SK-N-SH treated with all-trans-retinoic acid at 6 μM for 48 hours (cell line): Measurements from ENCODE around the gene KPNA1.

Source experiments
- ATAC-seq: fragments of 200-7000 bp; cut with Tn5 transposase; 3 replicates; pipeline ENCODE4 v1.9.1; 2020; ENCODE audit warnings: mild to moderate bottlenecking, moderate library complexity
- ARNTL ChIP-seq: fragments of 450-650 bp; formaldehyde crosslinking; IDR thresholded peaks from 2 replicates; pipeline ENCODE4 v1.5.0; 2020; ENCODE audit warnings: low read depth, mild to moderate bottlenecking, moderate library complexity, borderline replicate concordance
- BACH2 ChIP-seq: fragments of 250-450 bp; sonication (Bioruptor Pico); IDR thresholded peaks from 2 replicates; pipeline ENCODE4 v1.9.0; 2021; ENCODE audit warnings: mild to moderate bottlenecking, borderline replicate concordance
- CSDC2 ChIP-seq: fragments of 250-450 bp; sonication (Bioruptor Pico); IDR thresholded peaks from 2 replicates; pipeline ENCODE4 v1.5.0; 2020; ENCODE audit warnings: mild to moderate bottlenecking, moderate library complexity
- ESRRG ChIP-seq: fragments of 250-450 bp; sonication (Bioruptor Pico); IDR thresholded peaks from 2 replicates; pipeline ENCODE4 v1.6.1; 2021; ENCODE audit warnings: mild to moderate bottlenecking
- GLIS3 ChIP-seq: fragments of 250-450 bp; sonication (Bioruptor Pico); IDR thresholded peaks from 2 replicates; pipeline ENCODE4 v1.5.0; 2020; ENCODE audit warnings: mild to moderate bottlenecking, moderate library complexity
- ISL1 ChIP-seq: fragments of 250-450 bp; sonication (Bioruptor Pico); IDR thresholded peaks from 2 replicates; pipeline ENCODE4 v2.1.2; 2022; ENCODE audit warnings: mild to moderate bottlenecking, moderate library complexity
- OSR1 ChIP-seq: fragments of 250-450 bp; sonication (Bioruptor Pico); IDR thresholded peaks from 2 replicates; pipeline ENCODE4 v1.8.0; 2022; ENCODE audit warnings: moderate library complexity, mild to moderate bottlenecking, inconsistent platforms
- PPARA ChIP-seq: fragments of 250-450 bp; sonication (Bioruptor Pico); IDR thresholded peaks from 2 replicates; pipeline ENCODE4 v1.5.0; 2020; ENCODE audit warnings: mild to moderate bottlenecking, borderline replicate concordance
- RARB ChIP-seq: fragments of 250-450 bp; sonication (Bioruptor Pico); IDR thresholded peaks from 2 replicates; pipeline ENCODE4 v1.8.0; 2021; ENCODE audit warnings: mild to moderate bottlenecking, moderate library complexity
- SNAI2 ChIP-seq: fragments of 250-450 bp; sonication (Bioruptor Pico); IDR thresholded peaks from 2 replicates; pipeline ENCODE4 v1.5.0; 2020; ENCODE audit warnings: mild to moderate bottlenecking, moderate library complexity
- TCF4 ChIP-seq: fragments of 250-450 bp; sonication (Bioruptor Pico); IDR thresholded peaks from 2 replicates; pipeline ENCODE4 v1.8.0; 2021; ENCODE audit warnings: mild to moderate bottlenecking, moderate library complexity, borderline replicate concordance
- TOX ChIP-seq: fragments of 250-450 bp; sonication (Bioruptor Pico); IDR thresholded peaks from 2 replicates; pipeline ENCODE4 v1.8.0; 2021; ENCODE audit warnings: mild to moderate bottlenecking, moderate library complexity, borderline replicate concordance
- ZC3H10 ChIP-seq: fragments of 250-450 bp; sonication (Bioruptor Pico); IDR thresholded peaks from 2 replicates; pipeline ENCODE4 v1.5.1; 2021; ENCODE audit warnings: mild to moderate bottlenecking, moderate library complexity
- ZFP3 ChIP-seq: fragments of 250-450 bp; sonication (Bioruptor Pico); IDR thresholded peaks from 2 replicates; pipeline ENCODE4 v1.5.0; 2020; ENCODE audit warnings: mild to moderate bottlenecking, moderate library complexity
- ZFP30 ChIP-seq: fragments of 450-650 bp; formaldehyde crosslinking; IDR thresholded peaks from 2 replicates; pipeline ENCODE4 v1.5.0; 2022; ENCODE audit warnings: mild to moderate bottlenecking, moderate library complexity
- ZNF565 ChIP-seq: fragments of 450-650 bp; formaldehyde crosslinking; conservative IDR thresholded peaks from 2 replicates; pipeline ENCODE4 v1.5.0; 2020; ENCODE audit warnings: low read depth, mild to moderate bottlenecking, moderate library complexity
- ZNF70 ChIP-seq: fragments of 450-650 bp; formaldehyde crosslinking; IDR thresholded peaks from 2 replicates; pipeline ENCODE4 v1.5.0; 2020; ENCODE audit warnings: mild to moderate bottlenecking, moderate library complexity
- ZNF8 ChIP-seq: fragments of 450-650 bp; formaldehyde crosslinking; IDR thresholded peaks from 2 replicates; pipeline ENCODE4 v1.5.0; 2020; ENCODE audit warnings: mild to moderate bottlenecking, moderate library complexity
- TF ChIP-seq, protein P1 (sequence below): fragments of 250-450 bp; sonication (Bioruptor Pico); IDR thresholded peaks from 2 replicates; pipeline ENCODE4 v1.5.0; 2020; ENCODE audit warnings: mild to moderate bottlenecking, moderate library complexity
- TF ChIP-seq, protein P2 (sequence below): fragments of 250-450 bp; sonication (Bioruptor Pico); IDR thresholded peaks from 2 replicates; pipeline ENCODE4 v1.5.1; 2020; ENCODE audit warnings: low read depth, mild to moderate bottlenecking, moderate library complexity
- TF ChIP-seq, protein P3 (sequence below): fragments of 250-450 bp; sonication (Bioruptor Pico); IDR thresholded peaks from 2 replicates; pipeline ENCODE4 v1.5.1; 2021; ENCODE audit warnings: mild to moderate bottlenecking, moderate library complexity
- TF ChIP-seq, protein P4 (sequence below): fragments of 250-450 bp; sonication (Bioruptor Pico); IDR thresholded peaks from 2 replicates; pipeline ENCODE4 v1.8.0; 2021; ENCODE audit warnings: low read depth, mild to moderate bottlenecking, moderate library complexity, borderline replicate concordance

KPNA1 gene

DNA sequence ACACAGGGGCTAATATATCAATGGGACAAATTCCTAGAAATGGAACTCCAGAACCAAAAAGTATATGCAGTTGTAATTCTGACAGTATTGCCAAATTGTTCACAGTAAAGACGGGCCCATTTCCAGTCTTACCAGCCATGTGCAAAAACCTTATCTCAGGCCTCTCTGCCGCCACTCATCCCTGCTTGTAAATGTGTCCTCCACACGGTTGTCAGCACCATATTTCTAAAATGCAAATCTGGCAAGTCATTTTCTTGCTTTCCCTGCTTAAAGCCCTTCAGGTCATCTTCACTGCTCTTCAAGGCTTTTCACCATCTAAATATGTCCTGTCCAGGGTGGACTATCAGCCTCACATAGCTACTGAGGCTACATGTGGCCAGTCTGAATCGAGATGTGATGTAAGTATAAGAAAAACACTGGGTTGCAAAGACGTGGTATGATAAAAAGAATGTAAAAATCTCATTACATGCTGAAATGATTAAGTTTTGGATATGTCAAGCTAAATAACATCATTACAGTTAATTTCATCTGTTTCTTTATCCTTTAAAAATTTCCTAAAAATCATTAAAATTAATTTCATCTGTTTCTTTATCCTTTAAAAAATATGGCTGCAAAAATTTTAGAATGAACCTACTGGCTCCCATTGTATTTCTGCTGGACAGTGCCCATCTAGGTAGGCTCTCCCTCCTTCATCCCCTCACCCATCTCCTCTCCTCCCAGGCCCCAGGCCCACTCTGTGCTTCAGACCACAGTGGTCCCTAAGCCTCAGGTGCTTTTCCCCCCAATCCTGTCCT lies 48.4 kb upstream of the KPNA1 start:
- ATAC-seq, result peak; percentile 8; the same call in 2 of the 3 replicates
- no peak for TF ChIP-seq TOX
- no peak for TF ChIP-seq SNAI2
- TF ChIP-seq, protein P1, sequence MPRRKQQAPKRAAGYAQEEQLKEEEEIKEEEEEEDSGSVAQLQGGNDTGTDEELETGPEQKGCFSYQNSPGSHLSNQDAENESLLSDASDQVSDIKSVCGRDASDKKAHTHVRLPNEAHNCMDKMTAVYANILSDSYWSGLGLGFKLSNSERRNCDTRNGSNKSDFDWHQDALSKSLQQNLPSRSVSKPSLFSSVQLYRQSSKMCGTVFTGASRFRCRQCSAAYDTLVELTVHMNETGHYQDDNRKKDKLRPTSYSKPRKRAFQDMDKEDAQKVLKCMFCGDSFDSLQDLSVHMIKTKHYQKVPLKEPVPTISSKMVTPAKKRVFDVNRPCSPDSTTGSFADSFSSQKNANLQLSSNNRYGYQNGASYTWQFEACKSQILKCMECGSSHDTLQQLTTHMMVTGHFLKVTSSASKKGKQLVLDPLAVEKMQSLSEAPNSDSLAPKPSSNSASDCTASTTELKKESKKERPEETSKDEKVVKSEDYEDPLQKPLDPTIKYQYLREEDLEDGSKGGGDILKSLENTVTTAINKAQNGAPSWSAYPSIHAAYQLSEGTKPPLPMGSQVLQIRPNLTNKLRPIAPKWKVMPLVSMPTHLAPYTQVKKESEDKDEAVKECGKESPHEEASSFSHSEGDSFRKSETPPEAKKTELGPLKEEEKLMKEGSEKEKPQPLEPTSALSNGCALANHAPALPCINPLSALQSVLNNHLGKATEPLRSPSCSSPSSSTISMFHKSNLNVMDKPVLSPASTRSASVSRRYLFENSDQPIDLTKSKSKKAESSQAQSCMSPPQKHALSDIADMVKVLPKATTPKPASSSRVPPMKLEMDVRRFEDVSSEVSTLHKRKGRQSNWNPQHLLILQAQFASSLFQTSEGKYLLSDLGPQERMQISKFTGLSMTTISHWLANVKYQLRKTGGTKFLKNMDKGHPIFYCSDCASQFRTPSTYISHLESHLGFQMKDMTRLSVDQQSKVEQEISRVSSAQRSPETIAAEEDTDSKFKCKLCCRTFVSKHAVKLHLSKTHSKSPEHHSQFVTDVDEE (CRISPR knock-in tag), result no peak
- TF ChIP-seq TCF4, result no peak
- TF ChIP-seq ZFP3, result no peak
- TF ChIP-seq ISL1 (CRISPR knock-in tag), result no peak
- TF ChIP-seq OSR1 (CRISPR knock-in tag), result no peak
- TF ChIP-seq ZFP30, result no peak
- no peak for TF ChIP-seq ZNF70 (CRISPR knock-in tag)
- no peak for TF ChIP-seq CSDC2 (CRISPR knock-in tag)
- no peak for TF ChIP-seq ZNF8 (CRISPR knock-in tag)
- TF ChIP-seq BACH2 (CRISPR knock-in tag), result no peak
- no peak for TF ChIP-seq ZC3H10 (CRISPR knock-in tag)
- no peak for TF ChIP-seq ZNF565 (CRISPR knock-in tag)
- TF ChIP-seq, protein P2, sequence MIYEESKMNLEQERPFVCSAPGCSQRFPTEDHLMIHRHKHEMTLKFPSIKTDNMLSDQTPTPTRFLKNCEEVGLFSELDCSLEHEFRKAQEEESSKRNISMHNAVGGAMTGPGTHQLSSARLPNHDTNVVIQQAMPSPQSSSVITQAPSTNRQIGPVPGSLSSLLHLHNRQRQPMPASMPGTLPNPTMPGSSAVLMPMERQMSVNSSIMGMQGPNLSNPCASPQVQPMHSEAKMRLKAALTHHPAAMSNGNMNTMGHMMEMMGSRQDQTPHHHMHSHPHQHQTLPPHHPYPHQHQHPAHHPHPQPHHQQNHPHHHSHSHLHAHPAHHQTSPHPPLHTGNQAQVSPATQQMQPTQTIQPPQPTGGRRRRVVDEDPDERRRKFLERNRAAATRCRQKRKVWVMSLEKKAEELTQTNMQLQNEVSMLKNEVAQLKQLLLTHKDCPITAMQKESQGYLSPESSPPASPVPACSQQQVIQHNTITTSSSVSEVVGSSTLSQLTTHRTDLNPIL (CRISPR knock-in tag), result no peak
- no peak for TF ChIP-seq GLIS3 (CRISPR knock-in tag)
- TF ChIP-seq PPARA (CRISPR knock-in tag), result no peak
- TF ChIP-seq ESRRG, result no peak

DNA sequence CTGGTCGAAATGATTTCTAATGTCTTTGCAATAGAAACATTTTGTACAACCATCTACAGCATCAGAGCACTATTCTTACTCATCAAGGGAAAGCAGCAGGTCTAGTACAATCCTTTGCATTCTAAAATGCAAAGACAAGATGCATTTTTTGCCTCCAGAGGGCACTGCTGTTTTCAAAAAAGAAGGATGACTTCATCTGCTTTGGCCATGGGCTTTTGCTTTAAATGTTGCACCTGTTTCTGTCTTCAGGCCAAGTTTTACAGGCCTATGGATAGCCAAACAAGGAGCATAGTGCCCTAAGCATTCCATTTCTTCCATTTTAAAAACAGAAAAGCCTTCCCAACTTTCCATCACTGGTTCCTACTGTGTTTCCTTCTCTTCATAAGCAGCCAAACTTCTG lies 45.9 kb upstream of the KPNA1 start:
- peak; percentile 18; the same call in 1 of the 3 replicates for ATAC-seq
- TF ChIP-seq ZFP3 (no peak), SNAI2 (peak; percentile 79; the same call in 1 of the 2 replicates)
- TF ChIP-seq, all 23 proteins: peak for 1

DNA sequence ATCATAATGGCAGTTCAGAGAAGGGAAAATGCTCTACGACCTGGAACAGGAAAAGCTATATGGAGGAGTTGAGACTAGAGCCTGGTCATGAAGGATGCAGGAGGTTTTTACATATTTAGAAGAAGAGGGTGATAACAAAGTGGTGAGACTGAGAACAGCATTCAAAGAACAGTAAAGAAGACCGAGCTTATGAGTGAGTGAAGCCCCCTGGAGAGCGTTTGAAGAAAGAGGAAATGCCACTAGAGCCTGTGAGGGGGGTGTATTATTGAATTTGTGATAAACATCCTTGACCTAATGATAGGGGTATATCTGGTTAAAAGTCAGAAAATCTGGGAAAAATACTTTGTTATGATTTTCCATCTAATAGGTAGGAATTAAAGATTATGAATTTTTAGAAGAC lies 45.2 kb upstream of the KPNA1 start:
- TF ChIP-seq ISL1 (CRISPR knock-in tag), result no peak
- no peak for TF ChIP-seq ZNF565 (CRISPR knock-in tag)
- no peak for TF ChIP-seq ESRRG
- no peak for TF ChIP-seq TOX
- no peak for TF ChIP-seq PPARA (CRISPR knock-in tag)
- no peak for TF ChIP-seq ZFP3
- TF ChIP-seq GLIS3 (CRISPR knock-in tag), result no peak
- TF ChIP-seq, protein P2 (CRISPR knock-in tag), result no peak
- no peak for ATAC-seq

DNA sequence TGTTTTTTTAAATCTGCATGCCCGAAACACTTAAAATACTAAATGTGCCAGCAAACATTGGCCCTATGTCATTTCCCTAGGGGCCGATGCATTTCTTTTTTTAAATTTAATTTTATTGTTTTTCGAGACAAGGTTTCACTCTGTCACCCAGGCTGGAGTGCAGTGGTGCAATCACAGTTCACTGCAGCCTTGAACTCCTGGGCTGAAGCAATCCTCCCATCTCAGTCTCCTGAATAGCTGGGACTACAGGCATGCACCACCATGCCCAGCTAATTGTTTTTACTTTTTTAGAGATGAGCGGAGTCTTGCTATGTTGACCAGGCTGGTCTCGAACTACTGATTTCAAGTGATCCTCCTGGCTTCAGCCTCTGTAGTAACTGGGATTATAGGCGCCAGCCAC lies 43.9 kb upstream of the KPNA1 start:
- no peak for ATAC-seq
- TF ChIP-seq ZFP30 (no peak), PPARA (CRISPR knock-in tag) (no peak), ZFP3 (no peak), ZNF565 (CRISPR knock-in tag) (no peak), SNAI2 (no peak), OSR1 (CRISPR knock-in tag) (no peak), ESRRG (no peak), GLIS3 (CRISPR knock-in tag) (no peak), ARNTL (CRISPR knock-in tag) (no peak), RARB (CRISPR knock-in tag) (no peak), ZC3H10 (CRISPR knock-in tag) (no peak), CSDC2 (CRISPR knock-in tag) (no peak)
- TF ChIP-seq, protein P2 (CRISPR knock-in tag), result no peak
- TF ChIP-seq, protein P3, sequence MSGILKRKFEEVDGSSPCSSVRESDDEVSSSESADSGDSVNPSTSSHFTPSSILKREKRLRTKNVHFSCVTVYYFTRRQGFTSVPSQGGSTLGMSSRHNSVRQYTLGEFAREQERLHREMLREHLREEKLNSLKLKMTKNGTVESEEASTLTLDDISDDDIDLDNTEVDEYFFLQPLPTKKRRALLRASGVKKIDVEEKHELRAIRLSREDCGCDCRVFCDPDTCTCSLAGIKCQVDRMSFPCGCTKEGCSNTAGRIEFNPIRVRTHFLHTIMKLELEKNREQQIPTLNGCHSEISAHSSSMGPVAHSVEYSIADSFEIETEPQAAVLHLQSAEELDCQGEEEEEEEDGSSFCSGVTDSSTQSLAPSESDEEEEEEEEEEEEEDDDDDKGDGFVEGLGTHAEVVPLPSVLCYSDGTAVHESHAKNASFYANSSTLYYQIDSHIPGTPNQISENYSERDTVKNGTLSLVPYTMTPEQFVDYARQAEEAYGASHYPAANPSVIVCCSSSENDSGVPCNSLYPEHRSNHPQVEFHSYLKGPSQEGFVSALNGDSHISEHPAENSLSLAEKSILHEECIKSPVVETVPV, result no peak
- TF ChIP-seq, protein P4, sequence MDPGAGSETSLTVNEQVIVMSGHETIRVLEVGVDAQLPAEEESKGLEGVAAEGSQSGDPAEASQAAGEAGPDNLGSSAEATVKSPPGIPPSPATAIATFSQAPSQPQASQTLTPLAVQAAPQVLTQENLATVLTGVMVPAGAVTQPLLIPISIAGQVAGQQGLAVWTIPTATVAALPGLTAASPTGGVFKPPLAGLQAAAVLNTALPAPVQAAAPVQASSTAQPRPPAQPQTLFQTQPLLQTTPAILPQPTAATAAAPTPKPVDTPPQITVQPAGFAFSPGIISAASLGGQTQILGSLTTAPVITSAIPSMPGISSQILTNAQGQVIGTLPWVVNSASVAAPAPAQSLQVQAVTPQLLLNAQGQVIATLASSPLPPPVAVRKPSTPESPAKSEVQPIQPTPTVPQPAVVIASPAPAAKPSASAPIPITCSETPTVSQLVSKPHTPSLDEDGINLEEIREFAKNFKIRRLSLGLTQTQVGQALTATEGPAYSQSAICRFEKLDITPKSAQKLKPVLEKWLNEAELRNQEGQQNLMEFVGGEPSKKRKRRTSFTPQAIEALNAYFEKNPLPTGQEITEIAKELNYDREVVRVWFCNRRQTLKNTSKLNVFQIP (CRISPR knock-in tag), result no peak
